WTC11 (cell line): ENCODE measurements around the gene ARMC2.

Source experiments
- CTCF ChIP-seq: fragments of 200-600 bp; IDR thresholded peaks from 2 replicates; pipeline ENCODE4 v1.8.0; 2022; ENCODE audit warnings: antibody characterized with exemption
- ELF4 ChIP-seq: sonication (generic); formaldehyde crosslinking; IDR thresholded peaks from 2 replicates; pipeline ENCODE4 v1.8.1; 2022; ENCODE audit warnings: low read depth, mild to moderate bottlenecking, moderate library complexity, missing genetic modification reagents
- MXD4 ChIP-seq: fragments of 250-450 bp; sonication (Bioruptor Pico); IDR thresholded peaks from 2 replicates; pipeline ENCODE4 v1.8.0; 2021; ENCODE audit warnings: mild to moderate bottlenecking, moderate library complexity, borderline replicate concordance
- ZNF232 ChIP-seq: sonication (generic); formaldehyde crosslinking; IDR thresholded peaks from 2 replicates; pipeline ENCODE4 v1.8.0; 2022; ENCODE audit warnings: mild to moderate bottlenecking, missing genetic modification reagents

DNA sequence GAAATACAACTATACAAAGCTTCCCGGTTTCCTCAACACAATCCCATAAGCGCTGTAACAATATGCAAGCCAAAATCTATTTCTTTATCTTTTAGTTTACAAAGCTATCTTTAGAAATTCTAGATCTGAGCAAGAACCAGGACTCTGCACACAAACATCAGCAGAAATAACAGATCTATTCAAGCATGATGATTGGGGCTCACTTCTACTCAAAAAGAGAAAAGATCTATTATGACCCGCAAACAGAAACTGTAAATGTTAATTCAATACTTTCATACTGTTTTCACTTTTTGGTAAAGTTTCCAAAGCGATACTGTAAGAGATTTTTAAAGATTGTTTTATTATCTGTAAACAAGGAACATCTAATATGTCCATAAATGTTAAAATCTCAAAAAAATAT is 159.8 kb downstream of the ARMC2 start:
- TF ChIP-seq ELF4 (CRISPR knock-in tag), result no peak
- no peak for TF ChIP-seq MXD4
- no peak for TF ChIP-seq ZNF232 (CRISPR knock-in tag)
- no peak for TF ChIP-seq CTCF
